ENCODE data around the gene HDAC6. TPM values are rescaled to one million over a fixed set of nuclear protein-coding genes. Genes with fewer than 3 reads are reported as not detected.

Gene HDAC6
- total RNA-seq (100 to 1,000 TPM in 1 of 9 donors, 10 to 100 TPM in 8; 45.1 to 142 (median 72.6) TPM), polyA plus RNA-seq (100 to 1,000 TPM in 2 of 3 donors, 10 to 100 TPM in 1; 87.2 to 303 (median 135) TPM)
- long read RNA-seq, donor 1, partial matches to known transcripts: 0 of 3 reads
- long read RNA-seq, donor 1, other reads (novel, unspliced or antisense): 0 of 3 reads
- long read RNA-seq, donor 2, partial matches to known transcripts: 5 of 7 reads
- long read RNA-seq, donor 2, other reads (novel, unspliced or antisense): 0 of 7 reads
- long read RNA-seq, donor 3: 0 reads
- long read RNA-seq, donor 4, full-length matches to known transcripts: 2 of 9 reads
- long read RNA-seq, donor 4, partial matches to known transcripts: 7 of 9 reads
- long read RNA-seq, donor 4, other reads (novel, unspliced or antisense): 0 of 9 reads
- long read RNA-seq, donor 5, full-length matches to known transcripts: 35 of 66 reads
- long read RNA-seq, donor 5, partial matches to known transcripts: 21 of 66 reads
- long read RNA-seq, donor 5, other reads (novel, unspliced or antisense): 10 of 66 reads
- long read RNA-seq, donor 6, partial matches to known transcripts: 9 of 9 reads
- long read RNA-seq, donor 6, other reads (novel, unspliced or antisense): 0 of 9 reads
- long read RNA-seq, donor 7, full-length matches to known transcripts: 4 of 4 reads
- long read RNA-seq, donor 7, partial matches to known transcripts: 0 of 4 reads
- long read RNA-seq, donor 7, other reads (novel, unspliced or antisense): 0 of 4 reads
- long read RNA-seq, donor 8, partial matches to known transcripts: 6 of 7 reads
- long read RNA-seq, donor 8, other reads (novel, unspliced or antisense): 0 of 7 reads
- long read RNA-seq, donor 9, full-length matches to known transcripts: 4 of 4 reads
- long read RNA-seq, donor 9, partial matches to known transcripts: 0 of 4 reads
- long read RNA-seq, donor 9, other reads (novel, unspliced or antisense): 0 of 4 reads
- long read RNA-seq, donor 10, partial matches to known transcripts: 0 of 3 reads
- long read RNA-seq, donor 10, other reads (novel, unspliced or antisense): 0 of 3 reads

DNA sequence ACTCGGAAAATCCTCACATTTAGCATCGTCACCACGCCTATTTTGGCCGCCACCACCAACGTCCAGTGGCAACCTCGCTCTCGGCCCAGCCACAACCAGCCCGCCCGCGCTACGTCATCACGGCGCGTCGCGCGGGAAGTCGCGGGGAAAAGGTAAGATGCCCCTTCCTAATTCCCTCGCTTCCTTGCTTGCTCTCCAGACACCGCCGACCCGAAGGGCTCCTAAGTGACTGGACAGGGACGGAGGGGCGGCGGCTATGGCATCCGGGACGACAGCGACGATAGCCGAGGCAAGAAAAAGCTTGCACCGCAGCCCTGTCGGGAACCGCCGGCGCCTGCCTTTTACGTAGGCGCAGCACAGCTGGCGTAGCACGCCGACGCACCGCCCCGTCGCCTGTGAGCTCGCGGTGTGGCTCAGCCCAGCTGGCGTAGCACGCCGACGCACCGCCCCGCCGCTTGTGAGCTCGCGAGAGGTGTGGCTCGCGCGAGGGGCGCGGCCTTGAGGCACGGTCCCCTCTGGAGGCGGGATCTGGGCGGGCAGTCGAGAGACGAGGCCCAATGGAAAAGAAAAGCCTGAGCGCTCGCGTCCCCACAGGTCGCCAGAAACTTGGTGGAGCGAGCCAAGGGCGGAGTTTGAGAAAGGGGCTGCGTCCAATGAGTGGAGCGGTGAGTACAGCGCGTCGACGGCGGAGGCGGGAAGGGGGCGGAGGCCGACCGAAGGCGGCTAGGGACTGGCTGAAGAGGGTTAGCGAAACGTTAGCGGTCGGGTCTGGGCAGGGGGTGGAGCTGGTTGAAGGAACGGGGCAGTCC, at the start of gene HDAC6:
TSS of gene HDAC6 (plus strand) at position 788 of the 809 bp plus-strand sequence. CDS start 626 bp downstream, outside the sequence.
- Histone ChIP-seq H3K4me1 (replicated peaks in 1 of 2) (no peaks in the 10 kb centered on the region), H3K9me3 (replicated peaks in 1 of 3) (no peaks in the 10 kb centered on the region), H3K36me3 (replicated peaks in 1 of 2) (peaks cover 0 to 4% of the 10 kb centered on the region in 2 donors), H3K4me3 (peak within 1 kb of the TSS in 3 of 4 donors; percentile 30 to 64 (median 40)), H3K27ac (peak within 1 kb of the TSS; percentile 84 to 100 (median 96)), H3K27me3 (no peaks in the 10 kb centered on the region)
- intact Hi-C loops (cut with DNase I): no loop called here
- WGBS, 4 donors: 0 to 50% (median 14%) methylated on average over 14 to 89 of the region's 89 CpGs
- TF ChIP-seq POLR2A (IDR thresholded peaks at IDR 0.05): peak; percentile 2 to 38
- TF ChIP-seq, protein P1, sequence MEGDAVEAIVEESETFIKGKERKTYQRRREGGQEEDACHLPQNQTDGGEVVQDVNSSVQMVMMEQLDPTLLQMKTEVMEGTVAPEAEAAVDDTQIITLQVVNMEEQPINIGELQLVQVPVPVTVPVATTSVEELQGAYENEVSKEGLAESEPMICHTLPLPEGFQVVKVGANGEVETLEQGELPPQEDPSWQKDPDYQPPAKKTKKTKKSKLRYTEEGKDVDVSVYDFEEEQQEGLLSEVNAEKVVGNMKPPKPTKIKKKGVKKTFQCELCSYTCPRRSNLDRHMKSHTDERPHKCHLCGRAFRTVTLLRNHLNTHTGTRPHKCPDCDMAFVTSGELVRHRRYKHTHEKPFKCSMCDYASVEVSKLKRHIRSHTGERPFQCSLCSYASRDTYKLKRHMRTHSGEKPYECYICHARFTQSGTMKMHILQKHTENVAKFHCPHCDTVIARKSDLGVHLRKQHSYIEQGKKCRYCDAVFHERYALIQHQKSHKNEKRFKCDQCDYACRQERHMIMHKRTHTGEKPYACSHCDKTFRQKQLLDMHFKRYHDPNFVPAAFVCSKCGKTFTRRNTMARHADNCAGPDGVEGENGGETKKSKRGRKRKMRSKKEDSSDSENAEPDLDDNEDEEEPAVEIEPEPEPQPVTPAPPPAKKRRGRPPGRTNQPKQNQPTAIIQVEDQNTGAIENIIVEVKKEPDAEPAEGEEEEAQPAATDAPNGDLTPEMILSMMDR (IDR thresholded peaks at IDR 0.05): peak in 1 of 6 experiments; percentile 6
- DNase-seq: peak; percentile 95 to 98 (median 97)

- Histone ChIP-seq H3K9me3 (replicated peaks in 1 of 3) (no peaks in the 10 kb centered on the region), H3K4me1 (replicated peaks in 1 of 2) (no peaks in the 10 kb centered on the region), H3K27ac (no peak overlapping the region), H3K27me3 (peaks cover 9% of the 10 kb centered on the region), H3K4me3 (no peak overlapping the region), H3K36me3 (replicated peaks in 1 of 2) (no peaks in the 10 kb centered on the region)
- intact Hi-C loops (cut with DNase I): no loop called here
- TF ChIP-seq, protein P1 (IDR thresholded peaks at IDR 0.05): no peak
- TF ChIP-seq POLR2A (IDR thresholded peaks at IDR 0.05): no peak
- DNase-seq: no peak
- WGBS, 4 donors: 68 to 69% (median 68%) methylated on average over 3 to 7 of the region's 7 CpGs
These were observed 49.4 kb upstream of the HDAC6 start for GRCh38 chrX:48752498-48752897.

- intact Hi-C loops (cut with DNase I): no loop called here
- no peaks in the 10 kb centered on the region for H3K36me3 ChIP-seq (replicated peaks in 1 of 2)
- WGBS, 4 donors: 60 to 67% (median 62%) methylated on average over 1 to 8 of the region's 8 CpGs
- TF ChIP-seq, protein P1 (IDR thresholded peaks at IDR 0.05): no peak
- TF ChIP-seq POLR2A (IDR thresholded peaks at IDR 0.05): no peak
- H3K4me1 ChIP-seq (replicated peaks in 1 of 2): no peaks in the 10 kb centered on the region
- H3K27me3 ChIP-seq: peaks cover 9% of the 10 kb centered on the region
- no peak overlapping the region for H3K4me3 ChIP-seq
- H3K9me3 ChIP-seq (replicated peaks in 1 of 3): no peaks in the 10 kb centered on the region
- H3K27ac ChIP-seq: no peak overlapping the region
- DNase-seq: no peak
These were observed 48.1 kb upstream of the HDAC6 start for GRCh38 chrX:48753708-48754228.

All from adrenal gland (tissue), 19 donors.